Endothelial cell of umbilical vein (primary cell): ENCODE results near the gene TMEM109. TPM values are rescaled to one million over a fixed set of nuclear protein-coding genes. Genes with fewer than 3 reads are reported as not detected.

Source experiments
- BruUV-seq: library from RNA; stranded (reverse); fragments of 400-500 nt; replicated peaks from 2 replicates; lab custom pipeline; 2021; lab: Mats Ljungman, UMichigan
- CTCF ChIA-PET: fragments of 300-600, 350-600 bp; sonication (Branson Sonifier 250); formaldehyde crosslinking; loops from one replicate; lab custom pipeline; 2021; ENCODE audit warnings: antibody characterized with exemption, inconsistent platforms; lab: Charles Lee
- POLR2A ChIA-PET: fragments of 300-600, 350-600 bp; sonication (Branson Sonifier 250); formaldehyde crosslinking; loops from one replicate; lab custom pipeline; 2021; ENCODE audit warnings: antibody characterized with exemption, inconsistent platforms; lab: Charles Lee
- DNase-seq: peaks from one replicate; pipeline ENCODE4 v3.0.0-alpha.2; 2011; ENCODE audit warnings: low read depth, low spot score
- FAIRE-seq: peaks from 2 replicates; lab custom pipeline; 2011; peaks lifted over from hg19 to GRCh38; lab: Jason Lieb, UNC
- H2AFZ ChIP-seq: 2 replicates; pipeline ENCODE4 v1.6.0; 2012; ENCODE audit warnings: low read depth, low read length, control low read depth, inconsistent platforms
- H3K27ac ChIP-seq: 2 replicates; pipeline ENCODE4 v1.5.1; 2011; ENCODE audit warnings: low read depth, mild to moderate bottlenecking, control low read depth, low read length, moderate library complexity; ENCODE audit not compliant: insufficient read depth
- H3K27me3 ChIP-seq, 2 experiments: 2 replicates each; pipeline versions ENCODE4 v1.6.0 to v1.6.1; 2011; ENCODE audit warnings: low read length in 2 of 2, mixed read lengths in 1 of 2; ENCODE audit not compliant: control insufficient read depth in 2 of 2, insufficient read depth in 2 of 2
- H3K36me3 ChIP-seq, 2 experiments: 2 replicates in 1 of 2; 3 replicates in 1 of 2; pipeline ENCODE4 v1.5.1; 2011; ENCODE audit warnings: low read length in 2 of 2, mild to moderate bottlenecking in 1 of 2, moderate library complexity in 1 of 2; ENCODE audit not compliant: control insufficient read depth in 2 of 2, insufficient read depth in 2 of 2; ENCODE audit errors: extremely low read depth in 1 of 2
- H3K4me1 ChIP-seq: 3 replicates; pipeline ENCODE4 v1.5.1; 2011; ENCODE audit warnings: mild to moderate bottlenecking, low read length; ENCODE audit not compliant: control insufficient read depth, insufficient read depth; ENCODE audit errors: extremely low read depth
- H3K4me2 ChIP-seq: 2 replicates; pipeline ENCODE4 v1.6.1; 2011; ENCODE audit warnings: low read length, control low read depth, mixed read lengths; ENCODE audit not compliant: insufficient read depth
- H3K4me3 ChIP-seq, 3 experiments: fragments of 200-600 bp in 1 of 3; sonication (generic), shearing (Covaris generic) in 1 of 3; replicated peaks in 1 of 3; 2 replicates each; pipeline ENCODE4 v1.5.1; 2011 to 2016; ENCODE audit warnings: control low read depth in 3 of 3, low read length in 3 of 3, mild to moderate bottlenecking in 2 of 3, inconsistent platforms in 1 of 3, low read depth in 1 of 3, moderate library complexity in 1 of 3; ENCODE audit not compliant: insufficient read depth in 1 of 3
- H3K79me2 ChIP-seq: 2 replicates; pipeline ENCODE4 v1.6.0; 2012; ENCODE audit warnings: low read length, inconsistent platforms; ENCODE audit not compliant: control insufficient read depth, insufficient read depth
- H3K9ac ChIP-seq: replicated peaks from 2 replicates; pipeline ENCODE3; 2011; ENCODE audit warnings: low read length, control low read depth; ENCODE audit not compliant: insufficient read depth; ENCODE audit errors: extremely low read depth
- H3K9me1 ChIP-seq: replicated peaks from 3 replicates; pipeline ENCODE4 v1.6.0; 2011; ENCODE audit warnings: mild to moderate bottlenecking, low read length; ENCODE audit not compliant: control insufficient read depth, insufficient read depth; ENCODE audit errors: extremely low read depth
- H3K9me3 ChIP-seq: replicated peaks from 2 replicates; pipeline ENCODE4 v1.5.1; 2012; ENCODE audit warnings: low read length, inconsistent platforms; ENCODE audit not compliant: control insufficient read depth, insufficient read depth
- H4K20me1 ChIP-seq: replicated peaks from 2 replicates; pipeline ENCODE3; 2011; ENCODE audit warnings: mild to moderate bottlenecking, low read length; ENCODE audit not compliant: control insufficient read depth, insufficient read depth; ENCODE audit errors: extremely low read depth
- EZH2 ChIP-seq: IDR thresholded peaks from 2 replicates; pipeline ENCODE4 v1.6.1; 2012; ENCODE audit warnings: borderline replicate concordance, low read depth, mild to moderate bottlenecking, moderate library complexity, low read length, inconsistent platforms; ENCODE audit not compliant: severe bottlenecking
- FOS ChIP-seq: IDR thresholded peaks from 2 replicates; pipeline ENCODE4 v1.6.1; 2011; ENCODE audit warnings: mild to moderate bottlenecking, low read length, moderate library complexity, borderline replicate concordance; ENCODE audit not compliant: insufficient read depth
- GATA2 ChIP-seq: IDR thresholded peaks from 2 replicates; pipeline ENCODE4 v1.7.0; 2011; ENCODE audit warnings: low read depth, mild to moderate bottlenecking, moderate library complexity, mixed read lengths, low read length; ENCODE audit not compliant: insufficient read length, insufficient read depth
- JUN ChIP-seq: IDR thresholded peaks from 2 replicates; pipeline ENCODE4 v1.6.1; 2011; ENCODE audit warnings: borderline replicate concordance, low read depth; ENCODE audit not compliant: insufficient read length, insufficient read depth
- MAX ChIP-seq: IDR thresholded peaks from 2 replicates; pipeline ENCODE4 v1.6.1; 2011; ENCODE audit not compliant: insufficient read depth, insufficient read length
- MYC ChIP-seq: IDR thresholded peaks from one replicate; pipeline ENCODE4 v1.6.1; 2011; ENCODE audit warnings: mild to moderate bottlenecking, low read depth, low read length
- POLR2A ChIP-seq: IDR thresholded peaks from 2 replicates; pipeline ENCODE4 v1.6.1; 2012; ENCODE audit warnings: low read depth, mild to moderate bottlenecking, control low read depth, low read length
- POLR2AphosphoS5 ChIP-seq: IDR thresholded peaks from 2 replicates; pipeline ENCODE4 v1.6.1; 2012; ENCODE audit warnings: low read depth, mild to moderate bottlenecking, control low read depth, low read length, moderate library complexity; ENCODE audit not compliant: insufficient read depth
- dilution Hi-C: fragments of 300-500 bp; cut with MboI; formaldehyde crosslinking; loops from one replicate; pipeline ENCODE4 v1.15.0; 2019; ENCODE audit warnings: low sequenced_read_pairs; ENCODE audit not compliant: extremely low pct_ligation_motif_present
- intact Hi-C: fragments of 100-400 bp; cut with micrococcal nuclease; formaldehyde crosslinking; loops from one replicate; pipeline ENCODE4 v1.10.0; 2022
- polyA plus RNA-seq, 4 experiments: library from polyadenylated mRNA; depleted of rRNA in 3 of 4; stranded (reverse) in 3 of 4; unstranded in 1 of 4; fragments of >200 nt; gene quantifications; 2 replicates each; pipeline versions ENCODE4 v1.2.1 to v1.2.3, GENCODE V29; 2011 to 2012; ENCODE audit warnings: missing spikeins in 1 of 4
- total RNA-seq: library from RNA; stranded (reverse); gene quantifications from 2 replicates; pipeline ENCODE4 v1.2.3, GENCODE V29; 2021
- TF ChIP-seq, protein P1 (sequence below), 2 donors: IDR thresholded peaks; 1 replicate in 1 of 2; 2 replicates in 1 of 2; pipeline ENCODE4 v1.5.1; 2011; ENCODE audit warnings: low read length in 2 of 2, mild to moderate bottlenecking in 2 of 2, moderate library complexity in 2 of 2, control low read depth in 1 of 2, inconsistent platforms in 1 of 2, low read depth in 1 of 2; ENCODE audit not compliant: insufficient read depth in 1 of 2; ENCODE audit errors: extremely low read depth in 1 of 2

The TMEM109 gene
- total and polyA plus RNA-seq, 2 donors (not counting 3 experiments of a cell fraction or from before 2014, with no cell fraction given): 143 to 192 TPM

DNA sequence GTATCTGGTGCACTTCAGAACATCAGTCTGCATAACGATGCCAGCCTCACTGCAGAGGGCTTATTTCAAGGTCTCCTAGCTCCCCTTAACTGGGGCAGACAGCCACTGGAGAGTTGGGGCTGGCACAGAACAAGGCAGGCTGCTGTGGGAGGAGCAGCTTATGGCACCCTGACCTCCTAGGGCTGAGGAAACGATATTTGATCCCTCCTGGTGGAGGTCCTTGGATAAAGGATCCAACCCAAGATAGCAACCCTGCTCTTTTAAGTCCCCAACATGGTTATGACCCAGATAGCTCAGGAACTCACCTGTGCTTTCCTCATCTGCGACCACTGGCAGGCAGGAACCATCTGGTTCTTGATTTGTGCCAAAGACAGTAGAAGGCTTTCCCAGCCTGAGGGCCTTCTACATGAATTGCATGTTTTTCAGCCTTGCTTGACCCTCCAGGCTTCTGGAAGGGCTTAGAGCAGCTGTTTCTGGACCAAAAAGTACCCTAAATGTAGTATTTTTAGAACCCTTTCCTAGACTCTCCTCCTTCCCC, 2.8 kb downstream of the TMEM109 start:
- intact Hi-C loops: loop anchor here (10.0 kb wide), 1 partner anchor 218 kb away; no protein-coding TSS in a partner anchor

GRCh38 chr11:60917267-60917666, 3.3 kb downstream of the TMEM109 start:
- DNase-seq: no peak
- H3K36me3 ChIP-seq: peaks cover 3 to 15% of the 10 kb centered on the region in 2 experiments
- CTCF ChIA-PET: no interaction called here
- POLR2A ChIA-PET: no interaction called here
- no peak for FAIRE-seq
- no peak overlapping the region for H3K27ac ChIP-seq
- H3K27me3 ChIP-seq: no peaks in the 10 kb centered on the region
- no peaks in the 10 kb centered on the region for H3K9me1 ChIP-seq
- H3K9me3 ChIP-seq: no peaks in the 10 kb centered on the region
- dilution Hi-C loops: no loop called here
- H3K4me2 ChIP-seq: no peak overlapping the region
- intact Hi-C loops: loop anchor here (10.0 kb wide), 1 partner anchor 218 kb away; no protein-coding TSS in a partner anchor
- no peak overlapping the region for H3K4me3 ChIP-seq
- H3K9ac ChIP-seq: no peak overlapping the region
- H4K20me1 ChIP-seq: no peaks in the 10 kb centered on the region
- BruUV-seq: no TSS peak
- no peak for TF ChIP-seq POLR2A
- no peak for TF ChIP-seq MYC
- no peak for TF ChIP-seq MAX
- TF ChIP-seq, protein P1, sequence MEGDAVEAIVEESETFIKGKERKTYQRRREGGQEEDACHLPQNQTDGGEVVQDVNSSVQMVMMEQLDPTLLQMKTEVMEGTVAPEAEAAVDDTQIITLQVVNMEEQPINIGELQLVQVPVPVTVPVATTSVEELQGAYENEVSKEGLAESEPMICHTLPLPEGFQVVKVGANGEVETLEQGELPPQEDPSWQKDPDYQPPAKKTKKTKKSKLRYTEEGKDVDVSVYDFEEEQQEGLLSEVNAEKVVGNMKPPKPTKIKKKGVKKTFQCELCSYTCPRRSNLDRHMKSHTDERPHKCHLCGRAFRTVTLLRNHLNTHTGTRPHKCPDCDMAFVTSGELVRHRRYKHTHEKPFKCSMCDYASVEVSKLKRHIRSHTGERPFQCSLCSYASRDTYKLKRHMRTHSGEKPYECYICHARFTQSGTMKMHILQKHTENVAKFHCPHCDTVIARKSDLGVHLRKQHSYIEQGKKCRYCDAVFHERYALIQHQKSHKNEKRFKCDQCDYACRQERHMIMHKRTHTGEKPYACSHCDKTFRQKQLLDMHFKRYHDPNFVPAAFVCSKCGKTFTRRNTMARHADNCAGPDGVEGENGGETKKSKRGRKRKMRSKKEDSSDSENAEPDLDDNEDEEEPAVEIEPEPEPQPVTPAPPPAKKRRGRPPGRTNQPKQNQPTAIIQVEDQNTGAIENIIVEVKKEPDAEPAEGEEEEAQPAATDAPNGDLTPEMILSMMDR (IDR thresholded peaks at IDR 0.05; ENCODE audit: extremely low read depth in 1 of 2, insufficient read depth in 1 of 2, low read depth in 1 of 2, low read length in 2 of 2): no peak
- no peak for TF ChIP-seq FOS
- no peak for TF ChIP-seq JUN
- TF ChIP-seq GATA2: no peak
- TF ChIP-seq EZH2: no peak
- TF ChIP-seq POLR2AphosphoS5: no peak
- peaks cover 40% of the 10 kb centered on the region for H3K4me1 ChIP-seq
- H2AFZ ChIP-seq: no peak overlapping the region
- peaks cover 51% of the 10 kb centered on the region for H3K79me2 ChIP-seq

More for the DNA sequence above, 2.8 kb downstream of the TMEM109 start:
- Histone ChIP-seq H3K4me3 (no peak overlapping the region), H3K9ac (no peak overlapping the region), H2AFZ (no peak overlapping the region), H3K27ac (no peak overlapping the region), H3K79me2 (peaks cover 51% of the 10 kb centered on the region), H4K20me1 (no peaks in the 10 kb centered on the region), H3K4me2 (no peak overlapping the region), H3K9me3 (no peaks in the 10 kb centered on the region), H3K9me1 (no peaks in the 10 kb centered on the region), H3K4me1 (peaks cover 40% of the 10 kb centered on the region), H3K36me3 (peaks cover 2 to 12% of the 10 kb centered on the region in 2 experiments), H3K27me3 (no peaks in the 10 kb centered on the region)
- POLR2A ChIA-PET: no interaction called here
- DNase-seq (no peak), FAIRE-seq (no peak)
- no TSS peak for BruUV-seq
- dilution Hi-C loops: no loop called here
- TF ChIP-seq GATA2: no peak
- no peak for TF ChIP-seq MYC
- no peak for TF ChIP-seq POLR2A
- no peak for TF ChIP-seq POLR2AphosphoS5
- no peak for TF ChIP-seq FOS
- TF ChIP-seq EZH2: no peak
- CTCF ChIA-PET: interaction anchor here (4.8 kb wide), 1 partner anchor 18 kb away, joined by 32 read pairs; no protein-coding TSS in a partner anchor
